Measurements from ENCODE around the gene MED17.

- TF ChIP-seq ZFP30 (CRISPR knock-in tag; IDR thresholded peaks at IDR 0.05) (no peak), PPARA (CRISPR knock-in tag; IDR thresholded peaks at IDR 0.05; ENCODE audit: borderline replicate concordance) (no peak), ZFP3 (CRISPR knock-in tag; IDR thresholded peaks at IDR 0.05) (no peak), CSDC2 (CRISPR knock-in tag; IDR thresholded peaks at IDR 0.05) (no peak), SNAI2 (CRISPR knock-in tag; IDR thresholded peaks at IDR 0.05) (no peak)
- TF ChIP-seq, protein P1, sequence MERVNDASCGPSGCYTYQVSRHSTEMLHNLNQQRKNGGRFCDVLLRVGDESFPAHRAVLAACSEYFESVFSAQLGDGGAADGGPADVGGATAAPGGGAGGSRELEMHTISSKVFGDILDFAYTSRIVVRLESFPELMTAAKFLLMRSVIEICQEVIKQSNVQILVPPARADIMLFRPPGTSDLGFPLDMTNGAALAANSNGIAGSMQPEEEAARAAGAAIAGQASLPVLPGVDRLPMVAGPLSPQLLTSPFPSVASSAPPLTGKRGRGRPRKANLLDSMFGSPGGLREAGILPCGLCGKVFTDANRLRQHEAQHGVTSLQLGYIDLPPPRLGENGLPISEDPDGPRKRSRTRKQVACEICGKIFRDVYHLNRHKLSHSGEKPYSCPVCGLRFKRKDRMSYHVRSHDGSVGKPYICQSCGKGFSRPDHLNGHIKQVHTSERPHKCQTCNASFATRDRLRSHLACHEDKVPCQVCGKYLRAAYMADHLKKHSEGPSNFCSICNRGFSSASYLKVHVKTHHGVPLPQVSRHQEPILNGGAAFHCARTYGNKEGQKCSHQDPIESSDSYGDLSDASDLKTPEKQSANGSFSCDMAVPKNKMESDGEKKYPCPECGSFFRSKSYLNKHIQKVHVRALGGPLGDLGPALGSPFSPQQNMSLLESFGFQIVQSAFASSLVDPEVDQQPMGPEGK (CRISPR knock-in tag; IDR thresholded peaks at IDR 0.05; ENCODE audit: borderline replicate concordance) = no peak
Measured at GRCh38 chr11:93741094-93741881, 42.8 kb upstream of the MED17 start, which contains the start of the genes C11orf54 and TAF1D.

Data from SK-N-SH treated with all-trans-retinoic acid at 6 μM for 48 hours (cell line).